Measurements from ENCODE around the gene C9orf85. TPM values are rescaled to one million over a fixed set of nuclear protein-coding genes. Genes with fewer than 3 reads are reported as not detected.

C9orf85 gene
- total RNA-seq, 2 experiments from 2014 or later = 5.6 to 14.2 TPM

GRCh38 chr9:71909887-71910649, 1.4 kb upstream of the C9orf85 start:
- DNase-seq (ENCODE audit: low spot score) = peak; percentile 68
- no peak overlapping the region; the same call in 1 of the 2 replicates for H2AFZ ChIP-seq (ENCODE audit: low read length)
- no peaks in the 10 kb centered on the region for H3K9me2 ChIP-seq (ENCODE audit: insufficient read depth, low read length)
- H3K9me3 ChIP-seq (ENCODE audit: low read length) = no peaks in the 10 kb centered on the region
- TF ChIP-seq EZH2phosphoT487 (IDR thresholded peaks at IDR 0.05; ENCODE audit: borderline replicate concordance, low read depth, low read length) (no peak), CTCF (conservative IDR thresholded peaks at IDR 0.05; ENCODE audit: low read length) (peak; percentile 29)
- H4K20me1 ChIP-seq (ENCODE audit: insufficient read depth, low read length) = peaks cover 30% of the 10 kb centered on the region
- peaks cover 20% of the 10 kb centered on the region for H3K36me3 ChIP-seq (ENCODE audit: insufficient read depth, low read length)
- BruUV-seq (replicated peaks) = no TSS peak
- peak overlapping the region; percentile 73 for H3K27ac ChIP-seq (ENCODE audit: low read depth, low read length, poor library complexity, severe bottlenecking)
- peaks cover 43% of the 10 kb centered on the region for H3K4me1 ChIP-seq (ENCODE audit: insufficient read depth, low read length, poor library complexity, severe bottlenecking)
- H3K79me2 ChIP-seq (ENCODE audit: insufficient read depth, low read depth, low read length) = peaks cover 95% of the 10 kb centered on the region
- ChIA-PET POLR2A (interaction anchor here (2.3 to 2.6 kb wide), 2 partner anchors 8 to 19 kb away, joined by 14 to 19 read pairs; no protein-coding TSS in a partner anchor), CTCF (ENCODE audit: unreplicated experiment) (no interaction called here)
- intact Hi-C loops (cut with micrococcal nuclease; ENCODE audit: unreplicated experiment) = loop anchor here (1.0 to 10.0 kb wide), 4 partner anchors 9 to 455 kb away; partner anchors contain the start of gene ZFAND5
- H3K4me2 ChIP-seq (ENCODE audit: low read length) = peak overlapping the region; percentile 87
- peak overlapping the region; percentile 93 for H3K4me3 ChIP-seq (ENCODE audit: low read depth, low read length, poor library complexity, severe bottlenecking)

- intact Hi-C loops (cut with micrococcal nuclease; ENCODE audit: unreplicated experiment) = loop anchor here (1.0 to 2.0 kb wide), 3 partner anchors 25 to 114 kb away; no protein-coding TSS in a partner anchor
- Histone ChIP-seq H3K9me3 (ENCODE audit: low read length) (no peaks in the 10 kb centered on the region), H4K20me1 (ENCODE audit: insufficient read depth, low read length) (peaks cover 27% of the 10 kb centered on the region), H3K4me2 (ENCODE audit: low read length) (peak overlapping the region; percentile 87), H3K4me3 (ENCODE audit: low read depth, low read length, poor library complexity, severe bottlenecking) (peak overlapping the region; percentile 93), H3K4me1 (ENCODE audit: insufficient read depth, low read length, poor library complexity, severe bottlenecking) (peaks cover 37% of the 10 kb centered on the region), H3K9me2 (ENCODE audit: insufficient read depth, low read length) (no peaks in the 10 kb centered on the region), H3K27ac (ENCODE audit: low read depth, low read length, poor library complexity, severe bottlenecking) (peak overlapping the region; percentile 73), H3K36me3 (ENCODE audit: insufficient read depth, low read length) (peaks cover 15% of the 10 kb centered on the region), H3K79me2 (ENCODE audit: insufficient read depth, low read depth, low read length) (peaks cover 95% of the 10 kb centered on the region), H2AFZ (ENCODE audit: low read length) (no peak overlapping the region)
- POLR2A ChIA-PET = interaction anchor here (0.6 to 6.2 kb wide), 16 partner anchors 9 to 451 kb away, joined by 3 to 65 read pairs (median 8); no protein-coding TSS in a partner anchor
- TF ChIP-seq EZH2phosphoT487 (IDR thresholded peaks at IDR 0.05; ENCODE audit: borderline replicate concordance, low read depth, low read length) = no peak
- TF ChIP-seq CTCF (conservative IDR thresholded peaks at IDR 0.05; ENCODE audit: low read length) = no peak; the same call in 1 of the 2 replicates
- no TSS peak for BruUV-seq (replicated peaks)
- no peak for DNase-seq (ENCODE audit: low spot score)
- CTCF ChIA-PET (ENCODE audit: unreplicated experiment) = interaction anchor here (1.0 kb wide), 1 partner anchor 127 kb away, joined by 3 read pairs; no protein-coding TSS in a partner anchor
These were observed 784 bp upstream of the C9orf85 start for GRCh38 chr9:71910650-71911060.

Data from OCI-LY7 (cell line).